ENCODE measurements around the gene PARVA. TPM values are rescaled to one million over a fixed set of nuclear protein-coding genes. Genes with fewer than 3 reads are reported as not detected.

Gene PARVA
- total and polyA plus RNA-seq, 4 donors = 3.1 to 11.7 (median 11.2) TPM

DNA sequence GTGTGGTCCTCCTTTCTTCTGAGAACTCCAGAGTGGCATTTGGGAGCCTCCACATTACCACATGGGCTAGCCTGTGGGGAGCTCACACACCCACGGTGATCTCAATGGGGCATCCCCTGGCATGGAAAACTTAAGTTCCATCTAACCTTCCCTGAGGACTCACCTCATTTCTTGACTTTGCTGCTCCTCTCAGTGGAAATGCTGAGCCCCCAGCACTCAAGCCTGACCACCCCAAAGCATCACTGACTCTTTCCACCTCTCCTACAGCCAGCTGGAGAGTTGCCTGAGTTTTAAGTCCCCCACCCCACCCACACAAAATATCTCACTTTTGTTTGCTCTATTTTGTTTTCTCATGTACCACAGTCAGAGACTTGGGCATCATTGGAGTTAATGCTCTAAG is 23.8 kb upstream of the PARVA start:
- H3K27ac ChIP-seq (ENCODE audit: low read depth in 1 of 2, low read length in 2 of 2) = no peak overlapping the region
- no peak overlapping the region for H3K9ac ChIP-seq (ENCODE audit: low read depth in 1 of 2, low read length in 2 of 2)
- H3K27me3 ChIP-seq (ENCODE audit: control insufficient read depth in 4 of 4, insufficient read depth in 4 of 4, low read length in 3 of 4) = no peaks in the 10 kb centered on the region
- no peak overlapping the region for H3K4me3 ChIP-seq (ENCODE audit: low read depth in 1 of 3, low read length in 3 of 3)
- H3K9me3 ChIP-seq (ENCODE audit: control insufficient read depth in 4 of 4, low read length in 3 of 4) = no peaks in the 10 kb centered on the region
- DNase-seq (ENCODE audit: low spot score) = no peak
- TF ChIP-seq, protein P1, sequence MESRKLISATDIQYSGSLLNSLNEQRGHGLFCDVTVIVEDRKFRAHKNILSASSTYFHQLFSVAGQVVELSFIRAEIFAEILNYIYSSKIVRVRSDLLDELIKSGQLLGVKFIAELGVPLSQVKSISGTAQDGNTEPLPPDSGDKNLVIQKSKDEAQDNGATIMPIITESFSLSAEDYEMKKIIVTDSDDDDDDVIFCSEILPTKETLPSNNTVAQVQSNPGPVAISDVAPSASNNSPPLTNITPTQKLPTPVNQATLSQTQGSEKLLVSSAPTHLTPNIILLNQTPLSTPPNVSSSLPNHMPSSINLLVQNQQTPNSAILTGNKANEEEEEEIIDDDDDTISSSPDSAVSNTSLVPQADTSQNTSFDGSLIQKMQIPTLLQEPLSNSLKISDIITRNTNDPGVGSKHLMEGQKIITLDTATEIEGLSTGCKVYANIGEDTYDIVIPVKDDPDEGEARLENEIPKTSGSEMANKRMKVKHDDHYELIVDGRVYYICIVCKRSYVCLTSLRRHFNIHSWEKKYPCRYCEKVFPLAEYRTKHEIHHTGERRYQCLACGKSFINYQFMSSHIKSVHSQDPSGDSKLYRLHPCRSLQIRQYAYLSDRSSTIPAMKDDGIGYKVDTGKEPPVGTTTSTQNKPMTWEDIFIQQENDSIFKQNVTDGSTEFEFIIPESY (IDR thresholded peaks at IDR 0.05) = no peak
- TF ChIP-seq YY1 (IDR thresholded peaks at IDR 0.05) = no peak
- no peak for TF ChIP-seq ATF3 (IDR thresholded peaks at IDR 0.05)
- TF ChIP-seq HNF4G (IDR thresholded peaks at IDR 0.05) = no peak
- TF ChIP-seq, protein P2, sequence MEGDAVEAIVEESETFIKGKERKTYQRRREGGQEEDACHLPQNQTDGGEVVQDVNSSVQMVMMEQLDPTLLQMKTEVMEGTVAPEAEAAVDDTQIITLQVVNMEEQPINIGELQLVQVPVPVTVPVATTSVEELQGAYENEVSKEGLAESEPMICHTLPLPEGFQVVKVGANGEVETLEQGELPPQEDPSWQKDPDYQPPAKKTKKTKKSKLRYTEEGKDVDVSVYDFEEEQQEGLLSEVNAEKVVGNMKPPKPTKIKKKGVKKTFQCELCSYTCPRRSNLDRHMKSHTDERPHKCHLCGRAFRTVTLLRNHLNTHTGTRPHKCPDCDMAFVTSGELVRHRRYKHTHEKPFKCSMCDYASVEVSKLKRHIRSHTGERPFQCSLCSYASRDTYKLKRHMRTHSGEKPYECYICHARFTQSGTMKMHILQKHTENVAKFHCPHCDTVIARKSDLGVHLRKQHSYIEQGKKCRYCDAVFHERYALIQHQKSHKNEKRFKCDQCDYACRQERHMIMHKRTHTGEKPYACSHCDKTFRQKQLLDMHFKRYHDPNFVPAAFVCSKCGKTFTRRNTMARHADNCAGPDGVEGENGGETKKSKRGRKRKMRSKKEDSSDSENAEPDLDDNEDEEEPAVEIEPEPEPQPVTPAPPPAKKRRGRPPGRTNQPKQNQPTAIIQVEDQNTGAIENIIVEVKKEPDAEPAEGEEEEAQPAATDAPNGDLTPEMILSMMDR (IDR thresholded peaks at IDR 0.05; ENCODE audit: low read depth, low read length, missing input control) = no peak
- TF ChIP-seq RAD21 (IDR thresholded peaks at IDR 0.05) = no peak
- no peak for TF ChIP-seq NR2F2 (IDR thresholded peaks at IDR 0.05)
- TF ChIP-seq TAF1 (conservative IDR thresholded peaks at IDR 0.05) = no peak
- TF ChIP-seq FOXA2 (IDR thresholded peaks at IDR 0.05) = no peak
- no peak for TF ChIP-seq GABPA (IDR thresholded peaks at IDR 0.05 in 1 of 2, conservative IDR thresholded peaks at IDR 0.05 in 1 of 2)
- TF ChIP-seq, protein P3, sequence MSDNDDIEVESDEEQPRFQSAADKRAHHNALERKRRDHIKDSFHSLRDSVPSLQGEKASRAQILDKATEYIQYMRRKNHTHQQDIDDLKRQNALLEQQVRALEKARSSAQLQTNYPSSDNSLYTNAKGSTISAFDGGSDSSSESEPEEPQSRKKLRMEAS (IDR thresholded peaks at IDR 0.05) = no peak
- no peak for TF ChIP-seq JUND (IDR thresholded peaks at IDR 0.05)
- TF ChIP-seq FOXA1 (IDR thresholded peaks at IDR 0.05) = no peak
- TF ChIP-seq SP1 (IDR thresholded peaks at IDR 0.05) = no peak
- TF ChIP-seq HNF4A (conservative IDR thresholded peaks at IDR 0.05) = no peak
- TF ChIP-seq, protein P4, sequence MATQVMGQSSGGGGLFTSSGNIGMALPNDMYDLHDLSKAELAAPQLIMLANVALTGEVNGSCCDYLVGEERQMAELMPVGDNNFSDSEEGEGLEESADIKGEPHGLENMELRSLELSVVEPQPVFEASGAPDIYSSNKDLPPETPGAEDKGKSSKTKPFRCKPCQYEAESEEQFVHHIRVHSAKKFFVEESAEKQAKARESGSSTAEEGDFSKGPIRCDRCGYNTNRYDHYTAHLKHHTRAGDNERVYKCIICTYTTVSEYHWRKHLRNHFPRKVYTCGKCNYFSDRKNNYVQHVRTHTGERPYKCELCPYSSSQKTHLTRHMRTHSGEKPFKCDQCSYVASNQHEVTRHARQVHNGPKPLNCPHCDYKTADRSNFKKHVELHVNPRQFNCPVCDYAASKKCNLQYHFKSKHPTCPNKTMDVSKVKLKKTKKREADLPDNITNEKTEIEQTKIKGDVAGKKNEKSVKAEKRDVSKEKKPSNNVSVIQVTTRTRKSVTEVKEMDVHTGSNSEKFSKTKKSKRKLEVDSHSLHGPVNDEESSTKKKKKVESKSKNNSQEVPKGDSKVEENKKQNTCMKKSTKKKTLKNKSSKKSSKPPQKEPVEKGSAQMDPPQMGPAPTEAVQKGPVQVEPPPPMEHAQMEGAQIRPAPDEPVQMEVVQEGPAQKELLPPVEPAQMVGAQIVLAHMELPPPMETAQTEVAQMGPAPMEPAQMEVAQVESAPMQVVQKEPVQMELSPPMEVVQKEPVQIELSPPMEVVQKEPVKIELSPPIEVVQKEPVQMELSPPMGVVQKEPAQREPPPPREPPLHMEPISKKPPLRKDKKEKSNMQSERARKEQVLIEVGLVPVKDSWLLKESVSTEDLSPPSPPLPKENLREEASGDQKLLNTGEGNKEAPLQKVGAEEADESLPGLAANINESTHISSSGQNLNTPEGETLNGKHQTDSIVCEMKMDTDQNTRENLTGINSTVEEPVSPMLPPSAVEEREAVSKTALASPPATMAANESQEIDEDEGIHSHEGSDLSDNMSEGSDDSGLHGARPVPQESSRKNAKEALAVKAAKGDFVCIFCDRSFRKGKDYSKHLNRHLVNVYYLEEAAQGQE (IDR thresholded peaks at IDR 0.05) = no peak
- peaks cover 0 to 2% (median 0%) of the 10 kb centered on the region in 4 donors for H3K36me3 ChIP-seq (ENCODE audit: control insufficient read depth in 4 of 4, insufficient read depth in 3 of 4, low read depth in 1 of 4, low read length in 3 of 4)
- WGBS = 93% methylated on average over 1 of the region's 1 CpG
- no peaks in the 10 kb centered on the region for H3K4me1 ChIP-seq (ENCODE audit: control insufficient read depth in 4 of 4, insufficient read depth in 4 of 4, low read length in 3 of 4)

All from liver (tissue), 9 donors.